GM18870 (cell line): Measurements from ENCODE around the gene SLC7A5.
"Not testable (repeated sequence)": the region's sequence is repeated elsewhere in the genome, so short reads cannot be mapped to it uniquely, and the experiment has no call there.

ENCODE experiments used
- ATAC-seq: cut with Tn5 transposase; IDR thresholded peaks from one replicate; pipeline ENCODE4 v1.9.1; 2021; ENCODE audit warnings: moderate library complexity; ENCODE audit not compliant: unreplicated experiment

Gene SLC7A5

GRCh38 chr16:87869061-87869878 is at the start of gene SLC7A5:
SLC7A5 (minus strand) TSS chr16:87869507; CDS start chr16:87869422, 85 bp downstream.
- peak; percentile 19 for ATAC-seq

- ATAC-seq, result no peak
Observed at GRCh38 chr16:87918338-87918737, 49.0 kb upstream of the SLC7A5 start.

- ATAC-seq, result no peak
Observed at GRCh38 chr16:87917503-87917902, 48.2 kb upstream of the SLC7A5 start.

- no peak for ATAC-seq
Observed at GRCh38 chr16:87914812-87915211, 45.5 kb upstream of the SLC7A5 start.

- ATAC-seq, result not testable (repeated sequence)
Observed at GRCh38 chr16:87914021-87914725, 44.9 kb upstream of the SLC7A5 start.

- not testable (repeated sequence) for ATAC-seq
Observed at GRCh38 chr16:87912691-87913090, 43.4 kb upstream of the SLC7A5 start.

GRCh38 chr16:87911106-87911763 is 41.9 kb upstream of the SLC7A5 start:
- not testable (repeated sequence) for ATAC-seq

- ATAC-seq, result peak; percentile 72
Observed at GRCh38 chr16:87909203-87909935, 40.1 kb upstream of the SLC7A5 start.

- not testable (repeated sequence) for ATAC-seq
Observed at GRCh38 chr16:87908101-87908500, 38.8 kb upstream of the SLC7A5 start.

- ATAC-seq, result not testable (repeated sequence)
Observed at GRCh38 chr16:87905521-87905920, 36.2 kb upstream of the SLC7A5 start.

- ATAC-seq, result not testable (repeated sequence)
Observed at GRCh38 chr16:87904963-87905362, 35.7 kb upstream of the SLC7A5 start.

- ATAC-seq, result not testable (repeated sequence)
Observed at GRCh38 chr16:87900489-87900888, 31.2 kb upstream of the SLC7A5 start.

- ATAC-seq, result no peak
Observed at GRCh38 chr16:87897521-87898505, 28.5 kb upstream of the SLC7A5 start.

- ATAC-seq, result not testable (repeated sequence)
Observed at GRCh38 chr16:87896924-87897520, 27.7 kb upstream of the SLC7A5 start.

- ATAC-seq, result not testable (repeated sequence)
Observed at GRCh38 chr16:87896176-87896890, 27.0 kb upstream of the SLC7A5 start.

GRCh38 chr16:87895641-87896141 is 26.4 kb upstream of the SLC7A5 start:
- no peak for ATAC-seq

GRCh38 chr16:87894005-87894404 is 24.7 kb upstream of the SLC7A5 start:
- ATAC-seq, result not testable (repeated sequence)

- ATAC-seq, result no peak
Observed at GRCh38 chr16:87891764-87892163, 22.5 kb upstream of the SLC7A5 start.
